Measurements from ENCODE around the gene FBXO41.
A peak's percentile ranks its signal among the peaks of the same experiment; 100 is the strongest.

Gene FBXO41

GRCh38 chr2:73238976-73239375, 45.3 kb downstream of the FBXO41 start:
- DNase-seq: no peak

DNA sequence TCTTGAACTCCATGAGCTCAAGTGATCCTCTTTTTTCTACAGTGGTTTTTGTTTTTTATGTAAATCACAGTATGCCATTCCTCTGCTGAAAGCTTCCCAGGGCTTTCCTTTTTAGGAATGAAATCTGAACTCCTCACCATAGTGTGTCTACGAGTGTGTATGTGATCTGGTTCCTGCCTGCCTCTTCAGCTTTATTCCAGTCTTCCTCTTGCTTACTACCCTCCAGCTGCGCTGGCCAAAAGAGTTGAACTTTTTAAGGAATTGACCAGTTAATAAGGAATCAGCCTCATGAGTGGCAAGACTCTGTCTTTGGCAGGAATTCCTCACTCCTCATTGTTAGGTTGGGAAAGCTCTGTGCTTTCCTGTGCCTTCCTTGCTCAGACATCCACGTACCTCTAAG, 46.1 kb downstream of the FBXO41 start:
- DNase-seq: no peak

DNA sequence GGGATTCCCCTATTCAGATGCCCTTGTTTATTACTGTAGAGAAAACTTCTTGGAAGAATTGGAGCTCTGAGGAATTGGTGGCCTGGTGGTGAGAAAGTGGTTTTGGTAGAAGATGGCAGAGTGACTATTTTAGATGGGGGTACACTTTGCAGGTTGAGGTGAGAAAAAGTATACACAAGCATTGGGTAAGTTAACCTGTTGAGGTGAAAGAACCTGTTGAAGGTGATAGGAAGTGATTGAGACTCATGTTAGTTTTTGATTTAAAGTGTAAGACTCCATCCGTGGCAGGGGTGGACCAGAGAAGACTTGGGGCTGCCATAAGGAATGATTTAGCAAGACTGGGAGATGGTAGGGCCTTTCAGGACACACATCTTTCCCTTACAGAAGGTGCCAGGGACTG, 47.1 kb downstream of the FBXO41 start:
- no peak for DNase-seq

DNA sequence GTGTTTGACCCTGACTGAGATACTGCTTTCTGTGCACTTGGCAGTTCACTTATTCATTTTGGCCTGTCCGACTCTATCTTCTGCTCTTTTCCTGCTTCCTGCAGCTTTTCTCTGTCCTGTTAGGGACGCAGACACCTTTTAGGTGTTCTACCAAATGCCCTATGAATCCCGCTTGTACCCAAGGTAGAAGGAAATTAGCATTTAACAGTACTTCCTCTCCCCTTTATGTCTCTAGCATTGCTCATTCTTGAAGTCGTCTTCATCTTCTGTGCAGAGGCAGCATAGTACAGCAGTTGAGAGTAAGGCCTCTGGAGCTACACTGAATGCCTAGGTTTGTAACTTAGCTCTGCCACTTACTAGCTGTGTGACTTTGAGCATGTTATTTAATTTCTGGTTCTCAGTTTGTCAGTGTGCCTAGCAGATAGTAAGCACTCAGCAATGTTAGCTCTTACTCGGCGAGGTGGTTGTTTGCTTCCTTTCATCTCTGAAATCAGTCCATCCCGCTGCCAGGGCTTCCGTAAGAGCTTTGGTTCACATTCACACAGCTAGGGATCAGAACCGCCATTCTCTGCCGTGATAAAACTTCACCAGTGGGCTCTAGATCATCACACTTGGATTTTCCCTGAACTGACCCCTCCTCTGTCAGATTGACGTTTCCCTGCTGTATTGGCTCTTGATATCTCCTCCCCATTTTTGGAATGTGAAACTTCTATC, 48.8 kb downstream of the FBXO41 start:
- DNase-seq: no peak

- DNase-seq: peak; percentile 84
Measured at GRCh38 chr2:73233932-73234832, 50.1 kb downstream of the FBXO41 start, which contains the start of gene CCT7. TSS of gene CCT7 (plus strand) at chr2:73234308. CDS start at chr2:73234379, 71 bp downstream.

- DNase-seq: peak; percentile 87
Measured at GRCh38 chr2:73233154-73233931, 50.9 kb downstream of the FBXO41 start, which contains the start of gene PRADC1. TSS of gene PRADC1 (minus strand) at chr2:73233239. CDS start at chr2:73233160, 79 bp downstream.

DNA sequence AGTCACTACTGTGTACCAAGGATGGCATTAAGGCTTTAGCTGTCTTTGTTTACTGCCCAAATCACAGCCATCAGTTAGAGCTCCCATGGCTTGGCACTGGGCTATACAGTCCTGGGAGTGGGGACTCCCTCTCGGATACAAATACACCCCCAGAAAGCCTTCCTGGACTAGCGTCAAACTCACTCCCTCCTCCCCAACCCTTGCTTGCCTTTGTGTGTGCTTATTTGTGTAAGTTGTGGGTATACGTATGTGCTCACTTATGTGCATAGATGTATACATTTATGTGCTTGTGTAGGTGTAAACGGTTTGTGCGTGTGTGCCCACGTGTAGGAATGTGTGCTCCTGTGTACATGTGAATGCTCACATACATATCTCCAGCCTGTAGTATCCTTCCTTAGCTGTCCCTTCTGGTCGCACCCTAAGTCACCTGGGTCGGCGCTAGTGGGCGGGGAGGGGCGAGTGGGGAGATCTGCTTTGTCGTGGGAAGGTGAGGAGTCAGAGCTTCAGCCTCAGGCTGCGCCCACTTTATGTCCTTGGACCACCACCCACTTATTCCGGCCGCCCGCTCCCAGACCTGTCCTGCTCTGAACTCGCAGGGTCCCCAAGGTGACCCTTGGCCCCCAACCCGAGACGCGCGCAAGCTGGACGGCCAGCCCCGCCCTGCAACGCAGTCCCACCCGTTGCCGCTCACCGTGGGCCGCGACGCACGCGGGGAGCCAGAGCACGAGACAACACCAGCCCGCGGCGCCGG, 51.7 kb downstream of the FBXO41 start:
- no peak for DNase-seq

DNA sequence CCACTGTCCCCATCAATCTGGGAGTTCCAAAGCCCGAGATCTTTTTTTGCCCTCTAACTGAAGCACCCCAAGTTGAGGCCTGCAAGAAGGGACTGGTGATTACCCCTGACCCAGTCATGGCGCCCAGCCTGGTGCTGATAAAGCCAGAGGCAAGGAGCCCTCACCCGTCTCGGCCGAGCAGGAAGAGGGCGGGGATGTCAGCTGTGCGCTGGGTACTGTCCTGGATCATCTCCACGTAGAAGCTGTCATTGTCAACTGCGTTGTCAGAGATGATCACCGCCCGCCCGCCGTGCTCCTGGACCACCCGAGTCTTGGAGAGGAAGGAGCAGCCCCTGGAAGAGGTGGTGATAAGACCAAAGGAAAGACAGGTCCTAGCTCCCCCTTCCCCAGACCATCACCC, 55.6 kb downstream of the FBXO41 start:
- no peak for DNase-seq

GRCh38 chr2:73227086-73227485, 57.2 kb downstream of the FBXO41 start:
- no peak for DNase-seq

DNA sequence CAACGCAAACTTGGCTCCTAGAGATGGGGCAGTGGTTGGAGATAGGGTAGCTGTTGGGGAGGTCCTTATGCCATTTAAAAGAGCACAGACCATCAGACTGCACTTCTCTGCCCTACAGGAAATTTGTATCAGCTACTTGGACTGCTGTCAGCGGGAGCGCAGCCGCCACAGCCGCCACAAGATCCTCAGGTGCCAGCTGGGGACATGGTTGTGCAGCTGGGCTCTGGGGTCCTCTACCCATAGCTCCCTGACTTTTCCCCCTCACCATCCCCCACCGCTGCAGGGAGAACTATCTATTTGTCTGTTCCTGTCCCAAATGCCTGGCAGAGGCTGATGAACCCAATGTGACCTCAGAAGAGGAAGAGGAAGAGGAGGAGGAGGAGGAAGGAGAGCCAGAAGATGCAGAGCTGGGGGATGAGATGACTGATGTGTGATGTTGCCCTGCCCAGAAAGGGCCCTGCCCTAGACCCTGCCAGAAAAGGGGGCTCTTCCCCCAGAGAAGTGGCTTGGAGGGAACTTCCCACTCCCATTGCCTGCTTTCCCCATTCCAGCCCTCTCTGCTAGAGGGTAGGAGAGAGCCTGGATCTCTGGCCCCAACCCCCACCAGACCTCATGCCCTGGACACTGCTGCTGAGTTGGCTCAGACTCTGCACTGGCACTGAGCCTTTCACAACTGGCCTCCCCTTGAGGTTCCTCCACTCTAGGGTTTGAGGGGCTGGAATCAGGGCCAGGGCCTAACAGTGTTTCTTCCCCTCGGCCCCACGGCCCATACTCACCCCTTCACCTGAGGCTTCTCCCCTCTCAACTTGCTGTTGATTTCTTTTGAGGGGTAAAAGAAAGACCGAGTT, 58.5 kb downstream of the FBXO41 start:
- no peak for DNase-seq

- DNase-seq: no peak
Measured at GRCh38 chr2:73223821-73224220, 60.5 kb downstream of the FBXO41 start.

GRCh38 chr2:73218298-73218697, 66.0 kb downstream of the FBXO41 start:
- no peak for DNase-seq

DNA sequence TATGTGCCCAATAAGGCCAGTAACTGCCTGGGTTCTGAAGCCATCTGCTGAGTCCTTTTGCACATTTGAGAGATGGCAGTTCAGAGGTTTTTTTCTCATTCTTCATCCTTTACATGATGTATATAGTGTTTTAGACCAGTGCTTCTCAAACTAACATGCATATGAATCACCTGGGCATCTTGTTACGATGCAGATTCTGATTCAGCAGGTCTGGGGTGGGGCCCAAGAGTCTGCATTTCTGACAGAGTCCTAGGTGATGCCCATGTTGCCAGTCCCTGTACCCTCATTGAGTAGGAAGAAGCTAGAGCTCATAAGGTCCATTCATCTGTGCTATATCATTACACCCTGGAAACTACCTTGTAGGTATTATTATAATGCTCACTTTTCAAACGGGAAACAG, 66.5 kb downstream of the FBXO41 start:
- DNase-seq: no peak

- no peak for DNase-seq
Measured at GRCh38 chr2:73217160-73217559, 67.1 kb downstream of the FBXO41 start.

DNA sequence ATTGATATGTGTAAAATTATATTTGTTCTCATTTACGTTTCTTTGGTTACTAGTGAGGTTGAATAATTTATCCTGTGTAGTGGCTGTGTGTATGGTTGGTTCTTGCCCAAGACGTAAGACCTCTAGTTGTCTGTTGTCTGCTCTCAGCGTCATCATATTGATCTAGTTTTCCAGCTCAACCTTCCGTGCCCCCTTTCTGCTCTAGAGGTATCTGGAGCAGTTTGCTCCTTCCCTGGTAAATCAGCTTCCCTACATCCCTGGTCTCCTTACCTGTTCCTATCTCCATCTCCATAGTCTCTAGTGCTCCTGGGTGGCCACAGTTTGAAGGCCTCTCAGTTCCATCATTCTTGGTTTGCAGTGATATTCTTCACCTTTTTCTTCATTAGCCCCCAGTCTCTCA, 69.0 kb downstream of the FBXO41 start:
- no peak for DNase-seq

- DNase-seq: peak; percentile 94
Measured at GRCh38 chr2:73214120-73215035, 69.9 kb downstream of the FBXO41 start, which contains the start of gene SMYD5. TSS of gene SMYD5 (plus strand) at chr2:73214245. CDS start at chr2:73214267, 22 bp downstream.

DNA sequence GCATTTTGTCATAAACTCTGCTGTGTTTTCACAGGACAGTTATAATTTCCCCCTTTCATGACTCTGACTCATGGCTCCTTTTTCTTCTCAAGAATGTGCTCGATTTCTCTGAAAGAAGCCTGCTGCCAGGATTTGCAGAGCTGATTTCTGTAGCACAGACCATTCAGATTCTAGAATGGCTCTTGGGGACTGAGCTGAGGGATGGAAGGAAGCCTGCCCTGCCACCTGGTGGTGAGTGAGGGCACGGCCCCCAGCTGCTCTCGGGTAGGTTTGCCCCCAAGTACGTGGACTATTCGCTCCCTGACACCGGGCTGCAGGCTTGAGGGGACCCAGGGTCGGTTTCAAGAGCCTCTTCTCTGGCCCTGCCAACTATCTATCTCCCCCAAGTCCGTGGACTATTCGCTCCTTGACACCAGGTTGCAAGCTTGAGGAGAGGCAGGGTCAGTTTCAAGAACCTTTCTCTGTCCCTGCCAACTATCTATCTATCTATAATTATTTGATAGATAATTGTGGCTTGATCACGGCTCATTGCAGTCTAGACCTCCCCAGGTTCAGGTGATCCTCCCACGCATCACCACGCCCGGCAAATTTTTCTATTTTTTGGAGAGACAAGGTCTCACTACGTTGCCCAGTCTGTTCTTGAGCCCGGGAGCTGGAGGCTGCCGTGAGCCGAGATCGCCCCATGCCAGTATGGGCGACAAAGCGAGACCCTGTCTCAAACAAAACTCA, 71.7 kb downstream of the FBXO41 start:
- peak; percentile 80 for DNase-seq

DNA sequence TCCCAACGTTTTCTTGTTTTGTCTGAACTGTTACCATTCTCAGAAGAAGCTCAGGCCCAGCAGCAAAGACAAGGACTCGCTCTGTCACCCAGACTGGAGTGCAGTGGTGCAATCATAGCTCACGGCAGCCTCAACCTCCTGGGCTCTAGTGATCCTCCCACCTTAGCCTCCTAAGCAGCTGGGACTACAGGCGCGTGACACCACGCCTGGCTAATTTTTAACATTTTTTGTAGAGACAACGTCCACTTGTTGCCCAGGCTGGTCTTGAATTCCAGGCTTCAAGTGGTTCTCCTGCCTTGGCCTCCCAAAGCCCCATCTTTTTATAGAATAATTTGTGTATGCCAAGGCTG, 72.2 kb downstream of the FBXO41 start:
- DNase-seq: no peak

- DNase-seq: no peak
Measured at GRCh38 chr2:73210696-73211095, 73.6 kb downstream of the FBXO41 start.

DNA sequence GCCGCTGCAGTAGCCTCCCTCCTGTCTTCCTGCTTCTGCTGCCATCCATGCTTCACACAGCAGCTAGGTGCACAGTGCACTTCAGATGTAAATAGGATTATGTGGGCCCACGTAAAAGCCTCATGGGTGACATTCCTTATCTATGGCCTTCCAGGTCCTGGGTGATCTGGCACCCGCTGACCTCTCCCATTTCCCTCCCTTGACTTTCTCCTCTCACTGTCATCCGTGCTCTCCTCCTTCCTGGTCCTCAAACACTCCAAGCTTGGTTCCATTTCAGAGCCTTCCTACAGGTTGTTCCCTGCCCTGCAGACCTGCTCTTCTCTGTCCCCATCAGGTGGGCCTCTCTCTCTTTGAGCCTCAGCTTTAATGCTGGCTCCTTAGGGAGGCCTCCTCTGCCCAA, 74.3 kb downstream of the FBXO41 start:
- DNase-seq: no peak

All from stimulated activated CD4-positive, alpha-beta T cell treated with anti-CD3 and anti-CD28 coated beads, Interleukin-4, amount 100 ng/mL, for 1 hour (primary cell).